Fibroblast of mammary gland (primary cell): Measurements from ENCODE around the gene MATN3.

Source experiments
- DNase-seq: peaks from one replicate; pipeline ENCODE4 v3.0.0-alpha.2; 2010; ENCODE audit warnings: low read depth
- H3K4me3 ChIP-seq: 2 replicates; pipeline ENCODE4 v1.5.1; 2011; ENCODE audit warnings: low read depth, mild to moderate bottlenecking, low read length, moderate library complexity; ENCODE audit not compliant: control insufficient read depth
- TF ChIP-seq, protein P1 (sequence below): conservative IDR thresholded peaks from 2 replicates; pipeline ENCODE4 v1.5.1; 2011; ENCODE audit warnings: low read depth, low read length, inconsistent platforms; ENCODE audit not compliant: control insufficient read depth, insufficient read depth

The MATN3 gene

DNA sequence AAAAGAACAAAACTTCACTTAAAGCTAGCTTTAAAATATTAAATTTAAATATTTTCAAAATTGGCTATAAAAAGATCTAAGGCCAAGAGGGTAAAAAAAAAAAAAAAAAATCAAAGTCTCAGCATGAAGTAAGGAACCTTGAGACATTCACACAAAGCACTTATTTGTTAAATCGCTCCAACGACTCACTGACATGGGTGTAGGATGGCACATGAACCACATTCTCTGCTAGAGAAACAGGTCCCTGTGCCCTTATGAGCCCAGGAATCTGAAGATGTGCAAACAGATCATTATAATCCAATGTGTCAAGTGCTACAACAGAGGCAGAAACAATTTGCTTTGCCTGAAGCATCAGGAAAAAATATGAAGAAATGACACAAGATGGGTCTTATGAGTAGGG lies 25.2 kb upstream of the MATN3 start:
- TF ChIP-seq, protein P1, sequence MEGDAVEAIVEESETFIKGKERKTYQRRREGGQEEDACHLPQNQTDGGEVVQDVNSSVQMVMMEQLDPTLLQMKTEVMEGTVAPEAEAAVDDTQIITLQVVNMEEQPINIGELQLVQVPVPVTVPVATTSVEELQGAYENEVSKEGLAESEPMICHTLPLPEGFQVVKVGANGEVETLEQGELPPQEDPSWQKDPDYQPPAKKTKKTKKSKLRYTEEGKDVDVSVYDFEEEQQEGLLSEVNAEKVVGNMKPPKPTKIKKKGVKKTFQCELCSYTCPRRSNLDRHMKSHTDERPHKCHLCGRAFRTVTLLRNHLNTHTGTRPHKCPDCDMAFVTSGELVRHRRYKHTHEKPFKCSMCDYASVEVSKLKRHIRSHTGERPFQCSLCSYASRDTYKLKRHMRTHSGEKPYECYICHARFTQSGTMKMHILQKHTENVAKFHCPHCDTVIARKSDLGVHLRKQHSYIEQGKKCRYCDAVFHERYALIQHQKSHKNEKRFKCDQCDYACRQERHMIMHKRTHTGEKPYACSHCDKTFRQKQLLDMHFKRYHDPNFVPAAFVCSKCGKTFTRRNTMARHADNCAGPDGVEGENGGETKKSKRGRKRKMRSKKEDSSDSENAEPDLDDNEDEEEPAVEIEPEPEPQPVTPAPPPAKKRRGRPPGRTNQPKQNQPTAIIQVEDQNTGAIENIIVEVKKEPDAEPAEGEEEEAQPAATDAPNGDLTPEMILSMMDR, result no peak

DNA sequence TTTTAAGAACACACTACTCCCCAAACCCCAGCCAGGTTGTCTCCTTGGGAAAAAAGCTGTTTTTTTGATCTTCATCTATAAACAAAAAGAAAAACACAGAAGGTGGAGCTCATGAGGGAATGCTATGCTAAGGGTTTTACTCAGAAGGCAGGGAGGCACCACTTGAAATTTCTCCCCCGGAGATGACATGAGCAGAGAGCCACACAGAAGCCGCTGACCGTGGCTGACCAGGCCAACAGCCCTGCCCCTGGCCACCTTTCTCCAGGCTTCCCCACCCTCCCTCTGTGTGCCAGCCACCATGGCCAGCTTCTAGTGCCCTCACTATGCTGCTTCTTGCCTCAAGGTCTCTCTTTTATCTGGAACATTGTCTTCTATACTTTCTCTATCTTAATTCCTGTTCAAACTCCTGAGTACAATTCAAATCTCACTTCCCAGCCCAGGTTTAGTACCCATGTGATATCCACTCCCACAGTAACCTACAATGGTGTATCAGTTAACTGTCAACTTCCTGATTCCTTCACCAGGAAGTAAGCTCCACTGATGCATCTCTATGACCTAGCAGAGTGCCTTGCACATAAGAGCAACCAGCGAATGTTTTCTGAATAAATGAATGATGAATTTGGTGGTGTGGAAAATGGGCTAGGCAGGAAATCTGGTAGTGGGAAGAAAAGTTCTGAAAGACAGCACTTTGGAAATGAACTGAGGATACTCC lies 23.6 kb upstream of the MATN3 start:
- TF ChIP-seq, protein P1, result no peak
- no peak overlapping the region for H3K4me3 ChIP-seq
- no peak for DNase-seq

More for the DNA sequence above, 25.2 kb upstream of the MATN3 start:
- DNase-seq, result no peak
- no peak overlapping the region for H3K4me3 ChIP-seq

DNA sequence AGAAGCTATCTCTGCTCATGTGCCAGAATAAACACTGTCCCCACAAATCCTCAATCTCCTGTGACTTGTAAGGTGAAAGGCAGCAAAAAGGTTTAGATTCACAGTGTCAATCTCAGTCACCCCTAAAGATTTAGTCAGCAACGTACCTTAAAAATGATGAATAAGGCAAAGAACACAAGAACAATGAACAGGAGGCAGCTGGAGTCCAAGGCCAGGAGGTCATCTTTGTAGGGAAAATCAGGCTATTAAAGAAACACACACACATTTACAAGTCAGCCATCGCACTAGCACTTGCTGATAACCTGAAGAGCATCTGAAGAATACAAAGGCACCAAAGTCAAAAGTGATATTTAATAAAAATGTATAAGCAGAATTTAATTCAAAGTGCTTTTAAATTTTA lies 22.4 kb upstream of the MATN3 start:
- DNase-seq, result no peak
- TF ChIP-seq, protein P1, result no peak
- no peak overlapping the region for H3K4me3 ChIP-seq

DNA sequence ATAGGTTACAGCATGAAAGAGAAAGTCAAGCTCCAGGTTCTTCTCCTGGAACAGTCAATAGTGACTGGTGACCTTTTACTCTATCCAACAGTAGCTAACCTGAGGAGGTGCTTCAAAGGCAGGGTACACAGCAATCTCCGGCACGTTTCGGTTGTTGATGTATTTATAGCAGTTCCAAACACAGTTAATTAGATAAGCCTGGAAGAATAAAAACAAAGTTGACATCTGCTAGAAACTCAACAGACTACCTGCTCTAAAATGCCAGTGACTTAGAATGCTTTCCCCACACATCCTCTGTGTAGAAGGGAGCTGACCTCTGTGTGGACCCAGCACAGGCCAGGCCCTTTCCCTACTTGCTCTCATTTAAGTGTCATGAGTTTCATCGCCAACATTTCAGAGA lies 21.8 kb upstream of the MATN3 start:
- TF ChIP-seq, protein P1, result no peak
- no peak overlapping the region for H3K4me3 ChIP-seq
- DNase-seq, result no peak

DNA sequence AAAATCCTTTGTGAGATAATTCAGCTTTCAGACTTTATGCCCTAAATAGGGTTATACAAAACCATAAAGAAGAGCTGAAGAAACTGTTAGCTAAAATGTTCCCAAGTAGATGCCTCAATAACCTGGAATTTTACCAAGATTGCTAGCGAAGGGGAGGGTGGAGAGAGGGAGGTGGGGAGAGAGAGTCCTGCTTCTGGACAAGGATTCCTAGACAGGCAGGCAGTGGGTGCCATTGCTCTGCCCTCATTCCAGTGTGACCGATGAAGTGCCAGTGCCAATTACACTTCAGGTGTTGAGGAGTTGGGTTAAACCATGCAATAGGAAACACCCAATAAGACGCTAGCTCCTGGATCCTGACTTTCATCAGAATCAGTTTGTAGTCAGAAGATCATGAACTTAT lies 20.9 kb upstream of the MATN3 start:
- DNase-seq, result no peak
- H3K4me3 ChIP-seq, result no peak overlapping the region
- TF ChIP-seq, protein P1, result no peak

DNA sequence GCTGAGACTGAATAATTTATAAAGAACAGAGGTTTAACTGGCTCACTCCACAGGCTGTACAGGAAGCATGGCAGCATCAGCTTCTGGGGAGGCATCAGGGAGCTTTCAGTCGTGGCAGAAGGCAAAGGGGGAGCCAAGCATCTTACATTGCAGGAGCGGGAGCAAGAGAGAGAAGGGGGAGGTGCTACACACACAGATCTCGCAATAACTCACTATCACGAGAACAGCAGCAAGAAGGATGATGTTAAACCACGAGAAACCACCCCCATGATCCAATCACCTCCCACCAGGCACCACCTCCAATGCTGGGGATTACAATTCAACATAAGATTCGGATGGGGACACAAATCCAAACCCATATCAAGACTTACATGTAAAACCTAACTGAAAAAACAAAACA lies 17.8 kb upstream of the MATN3 start:
- TF ChIP-seq, protein P1, result no peak
- DNase-seq, result no peak
- no peak overlapping the region for H3K4me3 ChIP-seq
